Astrocyte of the cerebellum (primary cell): Measurements from ENCODE around the gene ESPL1.

ENCODE experiments used
- DNase-seq: peaks from one replicate; pipeline ENCODE4 v3.0.0-alpha.2; 2011; ENCODE audit warnings: low read depth
- H3K4me3 ChIP-seq: 2 replicates; pipeline ENCODE4 v1.5.1; 2011; ENCODE audit warnings: mild to moderate bottlenecking, low read depth, low read length, moderate library complexity
- in situ Hi-C: cut with HindIII; loops from 2 replicates; pipeline ENCODE4 v1.10.0; 2017; ENCODE audit warnings: low sequenced_read_pairs
- TF ChIP-seq, protein P1 (sequence below): IDR thresholded peaks from 2 replicates; pipeline ENCODE4 v1.5.1; 2012; ENCODE audit warnings: low read length, low read depth, moderate library complexity, mild to moderate bottlenecking; ENCODE audit errors: missing control alignments

The ESPL1 gene

DNA sequence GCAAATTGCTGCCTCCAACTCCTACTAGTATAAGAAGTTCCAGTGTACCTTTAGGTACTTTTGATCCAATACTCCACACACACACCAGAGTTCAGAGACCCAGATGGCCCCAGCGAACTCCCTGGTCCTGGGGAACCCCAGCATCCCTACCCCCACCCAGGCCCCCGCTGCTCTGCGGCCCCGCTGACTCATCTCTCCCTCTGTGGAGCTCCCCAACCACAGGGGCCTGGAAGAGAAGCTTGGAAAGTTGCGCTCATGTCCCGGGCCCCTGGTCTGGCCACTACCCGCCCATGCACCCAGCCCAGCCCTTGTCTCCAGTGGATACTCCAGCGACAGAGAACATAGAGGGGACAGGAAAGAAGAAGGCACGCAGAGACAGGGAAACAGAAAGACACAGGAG lies 72.3 kb downstream of the ESPL1 start:
- in situ Hi-C loops = no loop called here
- TF ChIP-seq, protein P1, sequence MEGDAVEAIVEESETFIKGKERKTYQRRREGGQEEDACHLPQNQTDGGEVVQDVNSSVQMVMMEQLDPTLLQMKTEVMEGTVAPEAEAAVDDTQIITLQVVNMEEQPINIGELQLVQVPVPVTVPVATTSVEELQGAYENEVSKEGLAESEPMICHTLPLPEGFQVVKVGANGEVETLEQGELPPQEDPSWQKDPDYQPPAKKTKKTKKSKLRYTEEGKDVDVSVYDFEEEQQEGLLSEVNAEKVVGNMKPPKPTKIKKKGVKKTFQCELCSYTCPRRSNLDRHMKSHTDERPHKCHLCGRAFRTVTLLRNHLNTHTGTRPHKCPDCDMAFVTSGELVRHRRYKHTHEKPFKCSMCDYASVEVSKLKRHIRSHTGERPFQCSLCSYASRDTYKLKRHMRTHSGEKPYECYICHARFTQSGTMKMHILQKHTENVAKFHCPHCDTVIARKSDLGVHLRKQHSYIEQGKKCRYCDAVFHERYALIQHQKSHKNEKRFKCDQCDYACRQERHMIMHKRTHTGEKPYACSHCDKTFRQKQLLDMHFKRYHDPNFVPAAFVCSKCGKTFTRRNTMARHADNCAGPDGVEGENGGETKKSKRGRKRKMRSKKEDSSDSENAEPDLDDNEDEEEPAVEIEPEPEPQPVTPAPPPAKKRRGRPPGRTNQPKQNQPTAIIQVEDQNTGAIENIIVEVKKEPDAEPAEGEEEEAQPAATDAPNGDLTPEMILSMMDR = no peak
- DNase-seq = no peak
- H3K4me3 ChIP-seq = no peak overlapping the region
